Fibroblast of skin of right biceps (primary cell): ENCODE data around the gene CPT1C.

Source experiments
- DNase-seq: peaks from one replicate; pipeline ENCODE4 v3.0.0-alpha.2; 2013

Gene CPT1C

DNA sequence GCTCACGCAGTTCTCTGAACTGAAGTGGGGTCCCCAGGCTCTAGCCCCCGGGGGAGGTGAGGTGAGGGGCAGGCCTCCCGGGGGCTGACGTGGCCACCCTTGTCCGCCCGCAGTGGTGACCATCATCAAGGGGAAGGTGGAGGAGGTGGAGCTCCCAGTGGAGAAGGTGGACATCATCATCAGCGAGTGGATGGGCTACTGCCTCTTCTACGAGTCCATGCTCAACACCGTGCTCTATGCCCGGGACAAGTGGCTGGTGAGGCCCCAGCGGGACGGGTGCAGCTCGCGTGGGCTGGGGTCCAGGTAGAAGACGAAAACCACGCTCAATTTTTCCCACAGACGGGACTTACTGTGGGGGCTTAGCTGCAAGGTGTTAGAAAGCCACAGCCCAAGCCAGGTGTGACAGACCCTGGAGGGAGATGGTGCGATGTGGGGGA is 7.1 kb upstream of the CPT1C start:
- DNase-seq = no peak

DNA sequence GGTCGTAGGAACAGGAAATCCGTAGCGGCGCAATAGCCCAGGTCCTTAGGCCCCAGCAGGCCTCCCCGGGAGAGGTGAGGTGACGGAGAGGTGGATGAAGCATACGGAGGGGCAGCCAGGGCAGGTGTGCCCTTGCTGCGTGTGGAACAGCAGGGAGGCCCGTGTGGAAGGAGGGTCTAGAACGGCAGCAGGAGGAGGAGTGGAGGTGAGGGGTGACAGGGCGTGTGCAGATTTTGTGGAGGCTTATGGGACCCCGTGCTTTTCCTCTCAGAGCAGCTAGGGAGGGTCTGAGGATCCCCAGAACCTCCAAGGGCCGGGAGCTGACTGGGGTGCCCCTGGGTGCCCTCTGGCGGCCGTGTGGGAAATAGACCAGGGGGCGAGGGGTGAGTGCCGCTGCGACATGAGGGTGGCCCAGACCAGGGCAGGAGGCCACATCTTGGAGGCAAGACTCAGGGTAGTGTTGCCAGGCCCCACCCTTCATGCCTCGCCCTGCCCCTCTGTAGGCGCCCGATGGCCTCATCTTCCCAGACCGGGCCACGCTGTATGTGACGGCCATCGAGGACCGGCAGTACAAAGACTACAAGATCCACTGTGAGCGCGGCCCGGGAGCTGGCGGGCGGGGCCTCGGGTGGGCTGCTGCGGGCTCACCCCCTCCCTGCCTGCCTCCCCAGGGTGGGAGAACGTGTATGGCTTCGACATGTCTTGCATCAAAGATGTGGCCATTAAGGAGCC is 6.5 kb upstream of the CPT1C start:
- DNase-seq = no peak

DNA sequence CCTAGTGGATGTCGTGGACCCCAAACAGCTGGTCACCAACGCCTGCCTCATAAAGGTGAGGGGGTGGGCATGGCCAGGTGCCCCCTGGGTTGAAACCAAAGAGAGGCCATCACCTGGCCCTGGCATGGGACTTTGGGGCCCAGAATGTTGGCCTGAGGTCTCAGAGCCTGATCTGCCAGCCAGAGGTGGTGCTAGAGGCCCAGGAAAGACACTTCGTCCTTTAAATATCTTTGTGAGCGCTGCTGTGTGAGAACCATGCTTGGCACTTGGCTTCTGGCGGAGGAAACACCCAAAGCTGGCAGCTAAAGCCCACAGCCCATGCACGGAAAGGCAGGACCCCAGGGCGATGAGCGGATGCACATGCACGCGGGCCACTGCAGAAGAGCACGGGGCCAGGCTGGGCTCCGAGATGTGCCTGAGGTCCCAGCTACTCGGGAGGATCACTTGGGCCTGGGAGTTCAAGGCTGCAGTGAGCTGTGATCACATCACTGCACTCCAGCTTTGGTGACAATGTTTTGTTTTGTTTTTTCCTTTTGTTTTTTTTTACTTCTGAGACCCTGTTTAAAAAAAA is 5.8 kb upstream of the CPT1C start:
- no peak for DNase-seq

DNA sequence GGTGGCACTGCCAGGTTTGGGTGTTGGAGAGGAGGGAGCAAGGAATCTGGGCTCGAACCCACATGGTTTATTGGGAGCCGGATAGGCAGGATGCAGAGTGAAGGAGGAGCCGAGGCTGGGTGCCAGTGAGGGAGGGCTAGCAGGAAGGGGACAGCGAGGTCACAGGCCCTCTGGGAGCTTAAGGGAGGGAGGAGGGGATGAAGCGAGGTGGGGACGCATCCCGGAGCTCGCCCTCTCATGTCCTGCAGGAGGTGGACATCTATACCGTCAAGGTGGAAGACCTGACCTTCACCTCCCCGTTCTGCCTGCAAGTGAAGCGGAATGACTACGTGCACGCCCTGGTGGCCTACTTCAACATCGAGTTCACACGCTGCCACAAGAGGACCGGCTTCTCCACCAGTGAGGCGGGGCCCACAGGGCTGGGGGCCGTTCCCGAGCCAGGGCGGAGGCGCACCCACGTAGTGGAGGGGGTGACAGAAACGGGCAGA is 5.0 kb upstream of the CPT1C start:
- DNase-seq = no peak

DNA sequence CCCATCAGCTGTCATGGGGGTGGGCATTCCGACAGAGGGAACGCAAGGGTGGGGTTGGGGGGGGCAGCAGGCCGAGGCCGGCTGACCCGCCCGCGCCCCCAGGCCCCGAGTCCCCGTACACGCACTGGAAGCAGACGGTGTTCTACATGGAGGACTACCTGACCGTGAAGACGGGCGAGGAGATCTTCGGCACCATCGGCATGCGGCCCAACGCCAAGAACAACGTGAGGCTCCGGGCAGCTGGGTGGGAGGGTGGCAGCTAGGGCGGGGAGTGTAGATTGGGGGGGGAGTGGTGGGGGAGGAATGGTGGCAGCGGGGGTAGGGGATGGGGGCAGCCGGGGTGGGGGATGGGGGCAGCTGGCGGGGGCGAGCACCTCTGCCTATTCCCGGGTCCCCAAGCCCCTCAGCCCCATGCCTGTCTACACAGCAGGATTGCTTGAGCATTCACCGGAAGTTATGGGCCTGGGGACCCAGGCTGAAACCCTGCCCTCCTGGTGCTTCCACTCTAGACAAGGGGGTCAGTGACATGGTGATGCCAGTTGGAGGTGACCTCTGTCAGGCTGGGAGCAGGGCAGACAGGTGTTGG is 4.3 kb upstream of the CPT1C start:
- no peak for DNase-seq

DNA sequence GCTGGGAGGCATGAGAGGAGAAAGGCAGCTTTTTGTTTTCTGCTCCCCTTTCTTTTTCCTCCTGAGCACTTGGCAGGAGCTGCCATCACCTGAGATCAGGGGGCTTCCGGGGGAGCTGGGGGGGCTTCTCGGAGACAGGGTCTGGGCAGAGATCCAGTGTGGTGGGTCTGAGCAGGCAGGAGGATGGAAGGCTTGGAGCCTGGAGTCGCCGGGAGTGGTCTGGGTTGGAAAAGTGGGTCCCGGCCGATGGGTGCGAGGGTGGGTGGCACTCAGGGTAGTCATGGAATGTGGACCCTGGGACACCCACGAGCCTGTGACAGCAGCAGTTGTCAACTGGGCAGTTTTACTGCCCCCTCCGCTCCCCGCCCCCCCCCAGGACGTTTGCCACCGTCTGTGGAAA is 3.8 kb upstream of the CPT1C start:
- no peak for DNase-seq

DNA sequence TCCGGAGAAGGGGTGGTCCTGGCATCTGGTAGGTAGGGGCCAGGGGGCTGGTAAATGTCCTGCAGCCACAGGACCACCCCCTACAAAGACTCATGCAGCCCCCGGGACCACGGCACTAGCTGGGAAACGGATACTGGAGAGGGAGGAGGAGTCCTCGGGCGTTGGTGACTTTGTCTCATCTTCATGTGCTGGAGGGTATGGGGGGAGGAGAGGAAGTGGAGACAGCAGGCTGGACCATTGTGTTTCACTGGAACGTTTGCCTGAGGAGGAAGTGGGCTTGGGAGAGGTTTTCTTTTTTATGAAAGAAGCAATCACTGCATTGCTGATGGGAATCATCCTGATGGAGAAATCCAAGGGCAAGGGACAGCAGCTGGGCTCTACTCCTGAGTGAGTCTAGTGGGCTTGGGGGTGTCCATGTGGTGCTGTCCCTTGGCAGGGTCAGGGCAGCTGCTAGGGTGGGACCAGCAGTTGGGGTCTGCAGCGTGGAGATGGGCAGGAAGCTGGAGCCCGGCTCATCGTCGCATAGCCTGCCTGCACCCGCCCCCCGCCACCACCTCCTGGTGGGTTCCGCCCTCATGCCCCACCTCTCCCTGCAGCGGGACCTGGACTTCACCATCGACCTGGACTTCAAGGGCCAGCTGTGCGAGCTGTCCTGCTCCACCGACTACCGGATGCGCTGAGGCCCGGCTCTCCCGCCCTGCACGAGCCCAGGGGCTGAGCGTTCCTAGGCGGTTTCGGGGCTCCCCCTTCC is 3.2 kb upstream of the CPT1C start:
- no peak for DNase-seq

DNA sequence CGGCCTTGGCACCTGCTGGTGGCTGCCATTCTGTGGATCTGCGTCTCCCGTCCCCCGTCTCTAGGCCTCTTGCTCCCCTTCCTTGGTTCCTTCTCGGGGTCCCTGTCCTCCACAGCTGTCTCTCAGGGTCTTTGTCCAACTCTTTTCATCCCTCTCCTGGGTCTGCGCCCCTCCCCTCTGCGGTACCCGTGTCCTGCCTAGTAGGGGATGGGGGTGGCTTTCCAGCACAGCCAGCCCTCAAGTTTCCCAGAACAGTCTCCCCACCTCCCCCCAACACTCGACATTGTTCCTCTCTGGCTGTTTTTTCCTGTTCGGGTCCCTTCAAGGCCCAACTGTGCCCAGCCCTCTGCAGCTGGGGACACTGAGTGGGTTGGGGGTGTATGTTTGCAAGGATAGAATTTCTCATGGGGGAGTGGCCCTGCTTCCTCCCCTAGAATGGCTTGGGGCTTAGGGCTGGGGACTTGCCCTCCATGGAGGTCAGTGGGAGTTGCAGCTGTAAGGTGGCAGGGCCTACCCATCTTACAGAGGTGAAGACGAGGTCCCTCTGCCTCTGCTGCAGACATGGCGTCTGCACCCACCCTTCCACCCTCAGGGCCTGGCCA is 2.3 kb upstream of the CPT1C start:
- no peak for DNase-seq

DNA sequence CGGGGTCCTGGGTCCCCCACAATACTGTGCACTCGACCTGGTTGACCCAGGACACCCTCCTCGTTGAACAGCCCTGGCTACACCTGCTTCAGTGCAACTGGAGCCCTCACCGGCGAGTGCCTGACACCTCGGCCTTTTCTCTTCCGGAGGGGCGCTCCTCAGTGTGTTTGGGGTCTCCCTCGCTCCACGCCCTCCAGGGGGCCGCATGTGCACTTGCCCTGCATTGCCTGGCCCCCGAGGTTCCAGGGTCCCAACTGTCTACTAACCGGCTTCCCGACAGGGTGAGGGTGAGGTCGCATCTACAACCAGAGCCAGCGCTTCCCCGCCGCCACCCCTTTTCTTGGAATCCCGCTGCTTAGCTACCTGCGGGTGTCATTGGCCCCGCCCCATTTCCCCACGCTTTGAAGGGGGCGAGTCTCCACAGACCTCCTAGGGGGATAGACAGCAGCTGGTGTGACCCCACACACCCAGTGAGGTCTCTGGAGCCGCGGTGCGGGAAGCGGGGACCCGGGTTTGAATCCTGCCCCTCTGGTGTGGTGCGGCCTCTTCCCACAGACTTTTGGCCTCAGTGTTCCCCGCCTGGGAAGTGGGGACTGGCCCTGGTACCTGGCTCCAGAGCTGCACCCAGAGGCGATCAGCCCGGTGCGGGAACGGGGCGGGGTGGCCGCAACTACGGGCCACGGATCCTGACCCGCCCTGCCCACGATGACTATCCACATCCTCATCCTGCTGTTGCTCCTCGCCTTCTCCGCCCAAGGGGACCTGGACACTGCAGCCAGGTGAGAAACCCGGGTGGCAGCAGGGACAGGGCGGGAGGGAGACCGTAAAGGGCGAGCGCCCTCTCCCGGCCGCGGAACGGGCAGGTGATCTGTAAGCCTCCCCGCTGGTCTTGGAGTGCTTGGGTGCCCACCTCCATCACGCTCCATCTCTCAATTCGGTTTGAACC is 1.5 kb upstream of the CPT1C start, which contains the start of gene ADM5:
Gene ADM5, plus strand, starts transcription at position 462 of the 946 bp plus-strand sequence. Its CDS starts 244 bp downstream, at position 706.
- no peak for DNase-seq

DNA sequence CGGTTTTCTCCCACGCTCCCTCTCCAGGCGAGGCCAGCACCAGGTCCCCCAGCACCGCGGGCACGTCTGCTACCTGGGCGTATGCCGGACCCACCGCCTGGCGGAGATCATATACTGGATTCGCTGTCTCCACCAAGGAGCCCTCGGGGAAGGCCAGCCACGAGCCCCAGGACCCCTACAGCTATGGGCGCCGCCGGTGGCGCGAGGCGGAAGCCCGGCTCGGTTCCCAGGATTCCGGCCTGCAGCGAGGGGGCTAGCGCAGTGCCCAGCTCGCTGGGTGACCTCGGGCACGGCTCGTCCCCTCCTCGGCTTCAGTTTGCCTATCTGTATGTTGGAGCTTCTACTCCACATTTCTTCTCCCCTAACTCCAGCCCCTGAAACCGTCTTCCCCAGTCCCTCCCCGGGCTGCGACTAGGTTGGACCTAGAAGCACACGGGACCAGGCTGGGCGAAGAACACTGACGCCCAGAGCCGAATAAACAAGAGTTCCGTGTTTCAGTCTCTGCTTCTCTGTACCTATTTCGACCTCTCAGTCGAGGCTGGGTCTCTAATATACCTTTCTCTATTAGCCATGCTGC is 749 bp upstream of the CPT1C start:
- no peak for DNase-seq

DNA sequence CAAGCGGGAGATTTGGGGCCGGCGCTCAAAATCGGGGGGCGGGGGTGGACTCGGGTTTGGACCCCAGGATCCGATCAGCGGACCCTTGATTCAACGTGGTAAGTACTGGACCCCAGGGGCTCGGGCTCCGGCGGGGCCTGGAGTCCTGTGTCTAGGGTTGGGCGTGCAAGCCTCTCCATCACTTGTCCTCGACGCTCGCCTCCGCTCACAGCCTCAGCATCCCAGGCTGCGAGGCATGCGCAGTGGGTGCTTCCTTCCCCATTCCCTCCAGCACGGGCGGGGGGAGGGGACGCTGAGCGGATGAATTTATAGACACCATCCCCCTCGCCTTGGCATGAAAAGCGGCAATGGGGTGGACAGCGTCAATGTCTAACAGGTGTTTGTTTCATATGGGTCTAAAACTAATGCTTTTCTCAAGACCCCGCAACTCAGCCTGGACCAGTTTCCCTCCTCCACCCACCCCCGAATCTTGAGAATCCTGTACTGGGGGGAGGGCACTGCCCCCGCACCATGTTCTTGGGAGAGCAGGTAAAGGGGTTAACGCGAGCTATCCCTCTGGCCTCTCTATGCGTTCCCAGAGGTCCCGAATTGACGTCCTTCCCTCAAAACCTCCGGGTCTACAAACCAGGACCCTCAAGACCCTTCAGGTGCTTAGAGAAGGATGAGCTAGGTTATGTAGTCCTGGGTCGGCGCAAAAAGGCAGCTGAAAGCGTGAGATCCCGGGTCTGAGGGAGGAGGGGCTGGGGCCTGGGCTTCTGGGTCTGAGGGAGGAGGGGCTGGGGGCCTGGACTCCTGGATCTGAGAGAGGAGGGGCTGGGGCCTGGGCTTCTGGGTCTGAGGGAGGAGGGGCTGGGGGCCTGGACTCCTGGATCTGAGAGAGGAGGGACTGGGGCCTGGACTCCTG is 579 bp downstream of the CPT1C start:
- DNase-seq = peak; percentile 85

DNA sequence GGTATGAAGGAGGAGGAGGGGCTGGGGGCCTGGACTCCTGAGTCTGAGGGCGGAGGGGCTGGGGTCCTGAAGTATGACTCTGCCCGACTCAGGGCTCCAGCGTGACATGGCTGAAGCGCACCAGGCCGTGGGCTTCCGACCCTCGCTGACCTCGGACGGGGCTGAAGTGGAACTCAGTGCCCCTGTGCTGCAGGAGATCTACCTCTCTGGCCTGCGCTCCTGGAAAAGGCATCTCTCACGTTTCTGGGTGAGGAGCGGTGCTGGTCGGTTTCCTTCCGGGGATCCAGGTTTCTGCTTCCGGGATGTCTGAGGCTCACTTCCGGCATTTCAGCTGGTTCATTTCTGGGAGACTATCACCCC is 1.2 kb downstream of the CPT1C start:
- no peak for DNase-seq

DNA sequence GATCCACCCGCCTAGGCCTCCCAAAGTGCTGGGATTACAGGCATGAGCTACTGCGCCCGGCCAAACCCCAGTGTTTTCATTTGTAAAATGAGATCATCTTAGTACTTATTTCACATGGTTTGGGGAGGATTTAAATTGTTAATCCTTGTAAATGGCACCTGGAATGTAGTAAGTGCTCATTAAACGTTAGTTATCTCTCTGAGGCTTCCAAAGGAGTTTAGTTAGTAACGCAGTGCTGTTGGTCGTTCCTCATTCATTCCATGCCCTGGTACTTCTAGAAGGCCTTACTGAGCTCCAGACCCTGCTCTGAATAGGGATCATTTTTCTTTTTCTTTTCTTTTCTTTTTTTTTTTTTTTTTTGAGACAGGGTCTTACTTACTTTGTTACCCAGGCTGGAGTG is 5.2 kb downstream of the CPT1C start:
- DNase-seq = no peak

DNA sequence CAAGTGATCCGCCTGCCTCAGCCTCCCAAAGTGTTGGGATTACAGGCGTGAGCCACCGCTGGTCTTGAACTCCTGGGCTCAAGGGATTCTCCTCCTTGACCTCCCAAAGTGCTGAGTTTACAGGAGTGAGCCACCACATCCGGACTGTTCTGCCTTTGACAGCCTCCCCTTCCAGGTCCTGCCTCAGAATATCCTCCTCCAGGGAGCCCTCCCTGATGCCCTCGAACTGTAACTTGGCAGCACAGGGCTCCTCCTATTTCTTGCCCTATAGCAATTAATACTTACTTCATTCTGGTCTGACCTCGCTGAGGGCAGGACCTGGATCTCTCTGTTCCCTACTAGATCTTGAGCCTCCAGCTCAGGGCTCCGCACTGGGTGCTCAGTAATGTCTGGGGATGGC is 5.9 kb downstream of the CPT1C start:
- DNase-seq = no peak

DNA sequence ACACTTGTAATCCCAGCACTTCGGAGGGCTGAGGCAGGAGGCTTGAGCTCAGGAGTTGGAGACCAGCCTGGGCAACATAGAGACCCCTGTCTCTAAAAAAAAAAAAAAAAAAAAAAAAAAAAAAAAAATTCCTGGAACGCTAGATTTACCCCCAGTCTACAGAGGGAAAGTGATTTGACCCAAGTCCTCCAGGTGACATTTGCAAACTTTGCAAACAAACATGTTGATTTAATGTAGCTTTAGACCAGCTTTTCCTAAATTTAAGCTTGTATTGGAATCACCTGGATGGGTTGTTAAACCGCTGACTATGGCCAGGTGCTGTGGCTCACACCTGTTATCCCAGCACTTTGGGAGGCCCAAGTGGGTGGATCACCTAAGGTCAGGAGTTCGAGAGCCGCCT is 8.4 kb downstream of the CPT1C start:
- DNase-seq = no peak

DNA sequence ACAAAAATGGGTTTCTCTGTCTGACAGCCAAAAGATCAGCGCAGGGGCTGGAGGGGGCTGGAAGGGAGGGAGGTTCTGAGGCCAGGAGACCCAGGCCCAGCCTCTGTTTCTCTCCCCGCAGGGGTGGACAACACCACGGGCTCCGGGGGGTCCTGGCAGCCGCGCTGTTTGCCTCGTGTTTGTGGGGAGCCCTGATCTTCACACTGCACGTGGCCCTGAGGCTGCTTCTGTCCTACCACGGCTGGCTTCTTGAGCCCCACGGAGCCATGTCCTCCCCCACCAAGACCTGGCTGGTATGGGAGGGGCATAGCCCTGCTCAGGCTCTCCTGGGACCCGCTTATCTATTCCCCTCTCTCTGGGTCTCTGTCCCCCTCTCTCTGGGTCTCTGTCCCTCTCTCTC is 9.6 kb downstream of the CPT1C start:
- DNase-seq = no peak

DNA sequence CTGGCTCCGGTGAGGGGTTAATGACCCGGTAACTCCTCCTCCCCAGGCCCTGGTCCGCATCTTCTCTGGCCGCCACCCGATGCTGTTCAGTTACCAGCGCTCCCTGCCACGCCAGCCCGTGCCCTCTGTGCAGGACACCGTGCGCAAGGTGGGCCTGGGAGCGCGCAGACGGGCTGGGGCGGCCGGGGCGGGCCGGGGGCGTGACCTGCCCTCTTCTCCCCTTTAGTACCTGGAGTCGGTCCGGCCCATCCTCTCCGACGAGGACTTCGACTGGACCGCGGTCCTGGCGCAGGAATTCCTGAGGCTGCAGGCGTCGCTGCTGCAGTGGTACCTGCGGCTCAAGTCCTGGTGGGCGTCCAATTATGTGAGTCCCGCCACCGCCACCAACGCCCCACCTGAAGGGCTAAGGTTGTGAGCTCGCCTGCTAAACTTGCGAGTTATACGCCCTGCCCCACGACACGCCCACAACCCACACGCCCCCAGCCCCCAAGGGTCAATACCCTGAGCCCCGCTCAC is 10.4 kb downstream of the CPT1C start:
- DNase-seq = no peak

DNA sequence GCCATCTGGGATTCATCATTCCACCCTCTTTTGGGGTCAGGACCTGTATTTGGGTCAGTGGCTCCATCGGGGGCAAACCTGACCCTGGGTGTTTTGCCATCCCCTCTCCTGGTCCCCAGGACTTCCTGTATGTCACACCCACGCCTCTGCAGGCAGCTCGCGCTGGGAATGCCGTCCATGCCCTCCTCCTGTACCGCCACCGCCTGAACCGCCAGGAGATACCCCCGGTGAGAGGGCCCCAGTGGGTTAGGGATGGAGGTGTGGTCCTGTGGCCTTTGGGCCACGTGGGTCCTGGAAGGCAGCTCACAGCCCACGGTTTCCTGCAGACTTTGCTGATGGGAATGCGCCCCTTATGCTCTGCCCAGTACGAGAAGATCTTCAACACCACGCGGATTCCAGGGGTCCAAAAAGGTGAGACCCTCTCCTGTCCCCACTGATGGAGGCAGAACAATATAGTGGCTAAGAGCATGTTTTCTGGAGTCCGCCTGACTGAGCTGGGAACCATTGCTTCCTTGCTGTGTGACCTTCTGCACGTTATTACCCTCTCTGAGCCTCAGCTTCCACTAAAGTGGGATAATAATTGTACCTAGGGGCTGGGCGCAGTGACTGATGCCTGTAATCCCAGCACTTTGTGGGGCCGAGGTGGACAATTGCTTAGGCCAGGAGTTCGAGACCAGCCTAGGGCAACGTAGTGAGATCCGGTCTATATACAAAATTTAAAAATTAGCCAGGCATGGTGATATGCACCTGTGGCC is 14.1 kb downstream of the CPT1C start:
- no peak for DNase-seq

DNA sequence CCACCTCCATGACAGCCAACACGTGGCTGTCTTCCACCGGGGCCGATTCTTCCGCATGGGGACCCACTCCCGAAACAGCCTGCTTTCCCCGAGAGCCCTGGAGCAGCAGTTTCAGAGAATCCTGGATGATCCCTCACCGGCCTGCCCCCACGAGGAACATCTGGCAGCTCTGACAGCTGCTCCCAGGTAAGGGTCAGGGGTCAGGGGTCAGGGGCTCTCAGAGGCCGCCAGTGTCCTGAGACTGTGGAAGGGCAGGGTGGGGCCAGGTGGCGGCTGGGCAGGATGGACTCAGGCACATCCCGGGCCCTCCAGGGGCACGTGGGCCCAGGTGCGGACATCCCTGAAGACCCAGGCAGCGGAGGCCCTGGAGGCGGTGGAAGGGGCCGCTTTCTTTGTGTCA is 15.0 kb downstream of the CPT1C start:
- DNase-seq = no peak
